ENCODE data around the gene MB.

DNA sequence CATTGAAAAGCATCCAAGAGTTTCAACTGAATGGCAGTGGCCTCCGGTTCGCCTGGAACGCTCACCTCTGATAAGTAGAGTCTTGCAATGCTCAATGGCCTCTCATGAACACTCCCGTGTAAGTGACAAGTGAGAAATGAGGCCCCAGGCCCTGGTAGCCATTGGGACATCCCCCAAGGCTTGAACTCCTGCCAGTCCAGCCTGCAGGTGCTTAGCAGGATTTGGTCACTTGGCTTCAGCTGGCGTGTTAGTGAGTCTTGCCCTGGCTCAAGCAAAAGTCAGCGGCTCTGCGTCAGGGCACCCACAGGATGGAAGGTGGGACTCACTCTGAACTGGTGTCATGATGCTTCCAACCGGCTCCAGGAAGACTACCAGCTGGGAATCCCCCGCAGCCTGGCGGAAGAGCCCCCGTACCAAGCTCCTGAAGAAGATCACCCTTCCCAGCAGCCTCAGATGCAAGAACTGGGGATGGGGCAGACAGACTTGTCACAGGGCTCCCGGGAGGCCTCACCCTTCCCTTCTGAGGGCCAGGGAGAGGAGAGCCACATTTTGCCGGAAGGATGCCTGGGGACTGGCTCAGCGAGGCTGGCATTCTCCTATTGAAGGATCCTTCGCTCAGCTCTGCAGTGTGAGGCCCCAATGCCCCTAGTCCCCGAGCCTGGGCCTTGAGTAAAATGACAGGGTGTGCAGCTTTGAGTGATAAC is 19.3 kb downstream of the MB start:
- TF ChIP-seq, protein P1, sequence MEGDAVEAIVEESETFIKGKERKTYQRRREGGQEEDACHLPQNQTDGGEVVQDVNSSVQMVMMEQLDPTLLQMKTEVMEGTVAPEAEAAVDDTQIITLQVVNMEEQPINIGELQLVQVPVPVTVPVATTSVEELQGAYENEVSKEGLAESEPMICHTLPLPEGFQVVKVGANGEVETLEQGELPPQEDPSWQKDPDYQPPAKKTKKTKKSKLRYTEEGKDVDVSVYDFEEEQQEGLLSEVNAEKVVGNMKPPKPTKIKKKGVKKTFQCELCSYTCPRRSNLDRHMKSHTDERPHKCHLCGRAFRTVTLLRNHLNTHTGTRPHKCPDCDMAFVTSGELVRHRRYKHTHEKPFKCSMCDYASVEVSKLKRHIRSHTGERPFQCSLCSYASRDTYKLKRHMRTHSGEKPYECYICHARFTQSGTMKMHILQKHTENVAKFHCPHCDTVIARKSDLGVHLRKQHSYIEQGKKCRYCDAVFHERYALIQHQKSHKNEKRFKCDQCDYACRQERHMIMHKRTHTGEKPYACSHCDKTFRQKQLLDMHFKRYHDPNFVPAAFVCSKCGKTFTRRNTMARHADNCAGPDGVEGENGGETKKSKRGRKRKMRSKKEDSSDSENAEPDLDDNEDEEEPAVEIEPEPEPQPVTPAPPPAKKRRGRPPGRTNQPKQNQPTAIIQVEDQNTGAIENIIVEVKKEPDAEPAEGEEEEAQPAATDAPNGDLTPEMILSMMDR (IDR thresholded peaks at IDR 0.05; ENCODE audit: poor library complexity, severe bottlenecking), result no peak
- TF ChIP-seq RAD21 (conservative IDR thresholded peaks at IDR 0.05), result no peak
- no peak for TF ChIP-seq MXI1 (conservative IDR thresholded peaks at IDR 0.05; ENCODE audit: poor library complexity, severe bottlenecking)

Measured in neural cell (in vitro differentiated cells).